GM13976 (cell line): ENCODE measurements around the gene TMIGD2.
"Not testable (repeated sequence)": the region's sequence is repeated elsewhere in the genome, so short reads cannot be mapped to it uniquely, and the experiment has no call there.

Source experiments
- DNase-seq: peaks from one replicate; pipeline ENCODE4 v3.0.0; 2012; ENCODE audit warnings: low spot score
- in situ Hi-C: fragments of 300-500 bp; cut with MboI; formaldehyde crosslinking; loops from one replicate; pipeline ENCODE4 v1.12.0; 2022; ENCODE audit warnings: low sequenced_read_pairs, mixed read lengths, inconsistent platforms; ENCODE audit not compliant: unreplicated experiment
- TF ChIP-seq, protein P1 (sequence below): IDR thresholded peaks from 2 replicates; pipeline ENCODE4 v1.5.1; 2012; ENCODE audit warnings: borderline replicate concordance, mild to moderate bottlenecking; ENCODE audit not compliant: insufficient read depth; ENCODE audit errors: extremely low read depth, missing control alignments, control extremely low read depth

TMIGD2 gene

DNA sequence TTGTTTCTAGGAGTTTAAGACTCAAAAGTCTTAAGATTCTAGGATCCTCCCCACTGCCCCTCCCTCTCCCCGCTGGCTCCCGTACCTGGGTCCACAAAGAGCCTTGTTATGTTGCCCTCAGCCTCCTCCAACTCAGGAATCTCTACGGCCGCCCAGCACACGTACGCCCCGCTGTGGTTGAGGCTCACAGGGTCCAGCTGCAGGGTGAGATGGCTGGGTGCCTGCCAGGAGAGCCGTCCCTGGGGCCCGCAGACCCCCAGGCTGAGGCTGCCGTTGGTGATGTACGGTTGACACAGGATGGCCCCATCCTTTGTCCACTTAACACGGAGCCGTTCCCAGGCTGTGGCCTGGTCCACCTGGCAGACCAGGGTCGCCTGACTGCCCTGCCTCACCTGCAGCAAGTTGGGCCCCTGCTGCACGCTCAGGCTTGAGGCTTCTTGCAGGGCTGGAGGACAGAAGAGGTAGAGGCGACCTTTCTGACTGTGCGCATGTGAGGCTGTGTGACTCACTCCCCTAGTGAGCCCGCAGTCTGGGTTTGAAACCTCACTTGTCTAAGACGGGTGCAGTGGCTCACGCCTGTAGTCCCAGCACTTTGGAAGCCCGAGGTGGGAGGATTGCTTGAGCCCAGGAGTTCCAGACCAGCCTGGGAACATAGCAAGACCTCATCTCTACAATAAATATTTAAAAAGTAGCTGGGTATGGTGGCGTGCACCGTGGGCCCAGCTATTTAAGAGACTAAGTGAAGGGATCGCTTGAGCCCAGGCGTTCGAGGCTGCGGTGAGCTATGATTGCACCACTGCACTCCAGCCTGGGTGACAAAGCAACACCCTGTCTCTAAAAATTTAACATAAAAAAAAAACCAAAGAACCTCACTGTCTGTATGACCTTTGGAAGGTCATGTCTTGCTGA lies 4.0 kb downstream of the TMIGD2 start:
- in situ Hi-C loops = no loop called here
- TF ChIP-seq, protein P1, sequence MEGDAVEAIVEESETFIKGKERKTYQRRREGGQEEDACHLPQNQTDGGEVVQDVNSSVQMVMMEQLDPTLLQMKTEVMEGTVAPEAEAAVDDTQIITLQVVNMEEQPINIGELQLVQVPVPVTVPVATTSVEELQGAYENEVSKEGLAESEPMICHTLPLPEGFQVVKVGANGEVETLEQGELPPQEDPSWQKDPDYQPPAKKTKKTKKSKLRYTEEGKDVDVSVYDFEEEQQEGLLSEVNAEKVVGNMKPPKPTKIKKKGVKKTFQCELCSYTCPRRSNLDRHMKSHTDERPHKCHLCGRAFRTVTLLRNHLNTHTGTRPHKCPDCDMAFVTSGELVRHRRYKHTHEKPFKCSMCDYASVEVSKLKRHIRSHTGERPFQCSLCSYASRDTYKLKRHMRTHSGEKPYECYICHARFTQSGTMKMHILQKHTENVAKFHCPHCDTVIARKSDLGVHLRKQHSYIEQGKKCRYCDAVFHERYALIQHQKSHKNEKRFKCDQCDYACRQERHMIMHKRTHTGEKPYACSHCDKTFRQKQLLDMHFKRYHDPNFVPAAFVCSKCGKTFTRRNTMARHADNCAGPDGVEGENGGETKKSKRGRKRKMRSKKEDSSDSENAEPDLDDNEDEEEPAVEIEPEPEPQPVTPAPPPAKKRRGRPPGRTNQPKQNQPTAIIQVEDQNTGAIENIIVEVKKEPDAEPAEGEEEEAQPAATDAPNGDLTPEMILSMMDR = no peak
- no peak for DNase-seq

DNA sequence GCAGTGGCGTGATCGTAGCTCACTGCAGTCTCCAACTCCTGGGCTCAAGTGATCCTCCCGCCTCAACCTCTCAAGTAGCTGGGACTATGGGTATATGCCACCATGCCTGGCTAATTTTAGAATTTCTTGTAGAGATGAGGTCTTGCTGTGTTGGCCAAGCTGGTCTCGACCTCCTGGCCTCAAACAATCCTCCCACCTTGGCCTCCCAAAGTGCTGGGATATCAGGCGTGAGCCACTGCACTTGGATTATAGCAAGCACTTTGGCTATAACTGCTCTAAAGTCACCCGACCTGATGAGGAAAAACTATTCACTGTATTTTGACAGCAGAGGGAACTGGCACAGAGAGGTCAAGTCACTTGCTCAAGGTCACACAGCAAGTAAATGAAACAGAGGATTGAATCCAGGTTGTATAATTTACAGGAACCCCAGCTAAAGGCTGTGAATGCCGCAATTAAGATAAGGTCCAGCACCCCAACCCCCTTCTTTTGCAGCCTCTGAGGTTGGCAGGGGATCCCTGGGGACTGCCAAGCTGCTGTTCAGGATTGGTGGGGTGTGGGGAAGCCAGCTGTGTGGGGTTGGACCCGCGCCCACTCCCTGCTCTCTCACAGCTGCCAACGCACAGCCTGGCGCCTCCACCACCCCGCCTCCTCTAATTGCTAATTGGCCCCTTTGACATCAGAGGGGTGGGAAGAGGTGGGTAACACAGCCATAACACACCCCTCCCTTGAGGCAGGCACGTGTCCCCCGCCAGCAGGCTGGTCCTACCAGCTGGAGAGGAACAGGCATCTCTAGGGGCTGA lies 6.0 kb downstream of the TMIGD2 start:
- DNase-seq = peak; percentile 32
- TF ChIP-seq, protein P1 = no peak
- in situ Hi-C loops = no loop called here

DNA sequence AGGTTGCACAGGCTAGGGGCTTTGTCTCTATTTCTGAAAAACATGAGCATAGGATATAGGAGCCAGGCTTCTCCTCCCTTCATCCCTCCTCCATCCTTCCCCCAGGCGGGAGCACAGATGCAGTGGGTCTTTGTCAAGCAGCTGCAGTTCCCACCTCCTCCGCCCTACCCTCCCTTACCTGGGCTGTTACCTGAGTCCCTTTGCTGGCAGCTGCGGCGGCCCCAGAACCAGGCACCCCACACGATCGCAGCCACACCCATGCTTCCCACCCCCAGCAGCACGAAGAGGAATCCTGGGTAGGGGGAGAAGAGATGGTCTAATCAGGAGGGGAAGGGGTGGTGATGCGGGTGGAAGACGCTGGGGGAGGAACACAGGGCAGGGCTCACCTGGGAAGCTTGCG lies 7.8 kb downstream of the TMIGD2 start:
- in situ Hi-C loops = no loop called here
- no peak for DNase-seq
- TF ChIP-seq, protein P1 = no peak

DNA sequence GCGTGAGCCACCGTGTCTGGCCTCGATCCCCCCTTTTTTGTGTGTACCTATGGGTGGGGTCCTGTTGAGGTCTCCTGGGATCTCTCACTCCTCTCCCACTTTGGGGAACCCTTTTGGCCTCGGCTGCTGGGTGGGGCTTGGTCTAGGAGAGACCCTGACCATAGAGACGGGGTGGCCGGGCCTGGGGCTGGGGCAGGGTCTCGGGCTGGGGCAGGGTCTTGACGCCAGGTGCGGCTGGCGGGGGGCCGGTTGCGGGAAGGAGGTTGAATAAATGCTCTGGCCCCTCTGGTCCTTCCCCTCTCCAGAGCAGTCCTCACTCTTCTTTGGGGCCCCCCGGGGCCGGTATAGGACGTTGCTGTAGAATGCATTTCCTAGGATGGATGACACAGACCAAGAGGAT lies 9.7 kb downstream of the TMIGD2 start:
- TF ChIP-seq, protein P1 = no peak
- in situ Hi-C loops = no loop called here
- no peak for DNase-seq

DNA sequence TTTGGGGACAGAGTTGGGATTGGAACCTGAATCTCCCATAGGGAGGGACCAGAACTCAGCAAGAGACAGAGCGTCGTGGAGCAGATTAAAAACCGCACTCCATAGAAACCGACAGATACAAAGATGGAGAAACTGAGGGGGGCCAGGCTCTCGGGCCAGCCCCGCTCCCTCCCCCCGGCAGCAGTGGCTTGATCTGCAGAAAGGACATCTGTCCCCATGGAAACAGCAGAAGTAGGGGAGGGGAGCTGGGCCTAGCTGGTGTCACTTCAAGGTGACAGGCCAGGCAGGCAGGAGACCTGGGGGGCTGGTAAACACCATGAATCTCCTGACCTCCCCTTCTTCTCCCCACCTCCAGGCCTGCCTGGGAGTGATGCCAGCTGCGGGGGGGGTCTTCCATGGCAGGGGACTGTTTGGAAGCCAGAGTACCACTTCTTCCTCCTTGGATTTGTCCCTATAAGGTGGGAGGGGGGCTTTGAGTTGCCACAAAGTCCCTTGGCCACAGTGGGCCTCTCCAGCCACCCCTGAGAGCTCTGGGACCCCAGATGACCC lies 10.9 kb downstream of the TMIGD2 start:
- in situ Hi-C loops = no loop called here
- TF ChIP-seq, protein P1 = no peak
- DNase-seq = no peak

DNA sequence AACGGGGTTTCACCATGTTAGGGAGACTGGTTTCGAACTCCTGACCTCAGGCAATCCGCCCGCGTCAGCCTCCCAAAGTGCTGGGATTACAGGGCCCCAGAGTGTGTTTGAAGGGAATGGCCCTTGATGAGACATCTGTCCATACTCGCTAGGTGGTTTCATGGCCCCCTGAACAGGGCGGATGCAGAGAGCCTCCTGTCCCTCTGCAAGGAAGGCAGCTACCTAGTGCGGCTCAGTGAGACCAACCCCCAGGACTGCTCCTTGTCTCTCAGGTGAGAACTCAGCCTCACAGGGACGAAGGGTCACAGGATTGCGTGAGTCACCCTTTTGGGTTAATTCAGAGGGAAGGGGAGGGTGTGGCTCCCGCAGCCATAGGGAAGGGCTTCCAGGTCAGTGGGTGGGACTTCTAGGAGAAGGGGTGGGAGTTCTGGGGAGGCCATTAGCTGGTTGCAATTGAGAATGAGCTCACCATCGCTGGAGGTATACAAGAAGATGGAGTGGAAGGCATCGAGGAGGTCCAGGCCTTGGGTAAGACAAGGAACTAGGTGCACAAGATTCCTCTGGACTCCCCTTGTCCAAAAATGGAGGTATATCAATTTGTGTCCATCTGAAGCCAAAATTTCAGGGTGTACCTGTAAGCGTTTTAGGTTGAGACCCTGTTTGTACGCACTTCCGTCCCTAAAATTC lies 14.0 kb downstream of the TMIGD2 start:
- DNase-seq = no peak
- TF ChIP-seq, protein P1 = no peak
- in situ Hi-C loops = no loop called here

DNA sequence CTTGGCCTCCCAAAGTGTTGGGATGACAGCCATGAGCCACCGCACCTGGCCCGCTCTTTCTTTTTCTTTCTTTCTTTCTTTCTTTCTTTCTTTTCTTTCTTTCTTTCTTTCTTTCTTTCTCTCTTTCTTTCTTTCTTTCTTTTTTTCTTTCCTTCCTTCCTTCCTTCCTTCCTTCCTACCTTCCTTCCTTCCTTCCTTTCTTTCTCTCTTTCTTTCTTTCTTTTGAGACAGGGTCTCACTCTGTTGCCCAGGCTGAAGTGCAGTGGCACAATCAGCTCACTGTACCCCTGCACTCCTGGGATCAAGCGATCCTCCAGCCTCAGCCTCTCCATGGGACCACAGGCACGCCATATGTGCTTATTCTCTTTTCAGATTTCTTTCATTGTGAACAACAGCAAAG lies 16.0 kb downstream of the TMIGD2 start:
- in situ Hi-C loops = not testable (repeated sequence)

More for the DNA sequence above, 16.0 kb downstream of the TMIGD2 start:
- not testable (repeated sequence) for DNase-seq
